HepG2 (cell line): ENCODE results near the gene CXorf49.

Experiments
- KAT7 ChIP-seq: IDR thresholded peaks from 2 replicates; pipeline ENCODE4 v1.6.1; 2018; ENCODE audit warnings: borderline replicate concordance, missing compliant biosample characterization
- MTF1 ChIP-seq: sonication (generic); formaldehyde crosslinking; IDR thresholded peaks from 2 replicates; pipeline ENCODE4 v1.5.0; 2020; ENCODE audit warnings: missing genetic modification reagents
- NAIF1 ChIP-seq: sonication (generic); formaldehyde crosslinking; IDR thresholded peaks from 2 replicates; pipeline ENCODE4 v1.5.0; 2020; ENCODE audit warnings: mild to moderate bottlenecking, missing genetic modification reagents, borderline replicate concordance
- ZNF10 ChIP-seq: sonication (generic); formaldehyde crosslinking; IDR thresholded peaks from 2 replicates; pipeline ENCODE4 v1.4.0; 2020; ENCODE audit warnings: mild to moderate bottlenecking, low read depth, missing genetic modification reagents, borderline replicate concordance
- ZNF232 ChIP-seq: sonication (generic); formaldehyde crosslinking; IDR thresholded peaks from 2 replicates; pipeline ENCODE4 v1.4.0; 2020; ENCODE audit warnings: missing genetic modification reagents, borderline replicate concordance
- TF ChIP-seq, protein P1 (sequence below): sonication (generic); formaldehyde crosslinking; IDR thresholded peaks from 2 replicates; pipeline ENCODE4 v1.5.0; 2020; ENCODE audit warnings: mild to moderate bottlenecking, missing genetic modification reagents, moderate library complexity

GRCh38 chrX:71667328-71668247, 50.5 kb downstream of the CXorf49 start, which contains the start of gene LOC101059915:
- TF ChIP-seq ZNF232 (CRISPR knock-in tag) (no peak), MTF1 (no peak), NAIF1 (CRISPR knock-in tag) (no peak), KAT7 (CRISPR knock-in tag) (no peak), ZNF10 (no peak)
- TF ChIP-seq, protein P1, sequence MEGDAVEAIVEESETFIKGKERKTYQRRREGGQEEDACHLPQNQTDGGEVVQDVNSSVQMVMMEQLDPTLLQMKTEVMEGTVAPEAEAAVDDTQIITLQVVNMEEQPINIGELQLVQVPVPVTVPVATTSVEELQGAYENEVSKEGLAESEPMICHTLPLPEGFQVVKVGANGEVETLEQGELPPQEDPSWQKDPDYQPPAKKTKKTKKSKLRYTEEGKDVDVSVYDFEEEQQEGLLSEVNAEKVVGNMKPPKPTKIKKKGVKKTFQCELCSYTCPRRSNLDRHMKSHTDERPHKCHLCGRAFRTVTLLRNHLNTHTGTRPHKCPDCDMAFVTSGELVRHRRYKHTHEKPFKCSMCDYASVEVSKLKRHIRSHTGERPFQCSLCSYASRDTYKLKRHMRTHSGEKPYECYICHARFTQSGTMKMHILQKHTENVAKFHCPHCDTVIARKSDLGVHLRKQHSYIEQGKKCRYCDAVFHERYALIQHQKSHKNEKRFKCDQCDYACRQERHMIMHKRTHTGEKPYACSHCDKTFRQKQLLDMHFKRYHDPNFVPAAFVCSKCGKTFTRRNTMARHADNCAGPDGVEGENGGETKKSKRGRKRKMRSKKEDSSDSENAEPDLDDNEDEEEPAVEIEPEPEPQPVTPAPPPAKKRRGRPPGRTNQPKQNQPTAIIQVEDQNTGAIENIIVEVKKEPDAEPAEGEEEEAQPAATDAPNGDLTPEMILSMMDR: no peak
